ENCODE measurements around the gene NRG3.

Gene NRG3

DNA sequence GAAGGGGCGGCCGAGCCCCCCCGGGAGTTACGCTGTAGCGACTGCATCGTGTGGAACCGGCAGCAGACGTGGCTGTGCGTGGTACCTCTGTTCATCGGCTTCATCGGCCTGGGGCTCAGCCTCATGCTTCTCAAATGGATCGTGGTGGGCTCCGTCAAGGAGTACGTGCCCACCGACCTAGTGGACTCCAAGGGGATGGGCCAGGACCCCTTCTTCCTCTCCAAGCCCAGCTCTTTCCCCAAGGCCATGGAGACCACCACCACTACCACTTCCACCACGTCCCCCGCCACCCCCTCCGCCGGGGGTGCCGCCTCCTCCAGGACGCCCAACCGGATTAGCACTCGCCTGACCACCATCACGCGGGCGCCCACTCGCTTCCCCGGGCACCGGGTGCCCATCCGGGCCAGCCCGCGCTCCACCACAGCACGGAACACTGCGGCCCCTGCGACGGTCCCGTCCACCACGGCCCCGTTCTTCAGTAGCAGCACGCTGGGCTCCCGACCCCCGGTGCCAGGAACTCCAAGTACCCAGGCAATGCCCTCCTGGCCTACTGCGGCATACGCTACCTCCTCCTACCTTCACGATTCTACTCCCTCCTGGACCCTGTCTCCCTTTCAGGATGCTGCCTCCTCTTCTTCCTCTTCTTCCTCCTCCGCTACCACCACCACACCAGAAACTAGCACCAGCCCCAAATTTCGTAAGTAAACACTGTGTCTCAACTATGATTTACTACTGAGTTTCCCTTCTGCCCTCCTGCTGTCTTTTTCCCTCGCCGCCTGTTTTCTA lies 666 bp downstream of the NRG3 start:
- Histone ChIP-seq H3K4me3 (ENCODE audit: low read length) (no peak overlapping the region), H4K20me1 (ENCODE audit: control insufficient read depth, insufficient read depth, low read depth, low read length) (no peaks in the 10 kb centered on the region), H3K9me2 (replicated peaks; ENCODE audit: control insufficient read depth, low read length) (no peaks in the 10 kb centered on the region), H3K79me2 (ENCODE audit: control insufficient read depth, low read length) (no peaks in the 10 kb centered on the region), H3K27me3 (ENCODE audit: control insufficient read depth, low read length) (no peaks in the 10 kb centered on the region), H3K4me2 (ENCODE audit: low read length) (no peak overlapping the region), H3K27ac (ENCODE audit: low read depth, low read length) (no peak overlapping the region), H3K36me3 (ENCODE audit: control insufficient read depth, low read length) (no peaks in the 10 kb centered on the region), H3F3A (ENCODE audit: control insufficient read depth, insufficient read depth) (no peaks in the 10 kb centered on the region), H3K9me3 (ENCODE audit: control insufficient read depth, insufficient read depth, low read length) (no peaks in the 10 kb centered on the region; the same call in 1 of the 2 replicates), H3K4me1 (ENCODE audit: control insufficient read depth, low read length) (no peaks in the 10 kb centered on the region)
- no peak for TF ChIP-seq EZH2phosphoT487 (IDR thresholded peaks at IDR 0.05; ENCODE audit: borderline replicate concordance, low read length)
- TF ChIP-seq, protein P1, sequence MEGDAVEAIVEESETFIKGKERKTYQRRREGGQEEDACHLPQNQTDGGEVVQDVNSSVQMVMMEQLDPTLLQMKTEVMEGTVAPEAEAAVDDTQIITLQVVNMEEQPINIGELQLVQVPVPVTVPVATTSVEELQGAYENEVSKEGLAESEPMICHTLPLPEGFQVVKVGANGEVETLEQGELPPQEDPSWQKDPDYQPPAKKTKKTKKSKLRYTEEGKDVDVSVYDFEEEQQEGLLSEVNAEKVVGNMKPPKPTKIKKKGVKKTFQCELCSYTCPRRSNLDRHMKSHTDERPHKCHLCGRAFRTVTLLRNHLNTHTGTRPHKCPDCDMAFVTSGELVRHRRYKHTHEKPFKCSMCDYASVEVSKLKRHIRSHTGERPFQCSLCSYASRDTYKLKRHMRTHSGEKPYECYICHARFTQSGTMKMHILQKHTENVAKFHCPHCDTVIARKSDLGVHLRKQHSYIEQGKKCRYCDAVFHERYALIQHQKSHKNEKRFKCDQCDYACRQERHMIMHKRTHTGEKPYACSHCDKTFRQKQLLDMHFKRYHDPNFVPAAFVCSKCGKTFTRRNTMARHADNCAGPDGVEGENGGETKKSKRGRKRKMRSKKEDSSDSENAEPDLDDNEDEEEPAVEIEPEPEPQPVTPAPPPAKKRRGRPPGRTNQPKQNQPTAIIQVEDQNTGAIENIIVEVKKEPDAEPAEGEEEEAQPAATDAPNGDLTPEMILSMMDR (IDR thresholded peaks at IDR 0.05; ENCODE audit: low read depth, low read length, poor library complexity, severe bottlenecking): no peak

DNA sequence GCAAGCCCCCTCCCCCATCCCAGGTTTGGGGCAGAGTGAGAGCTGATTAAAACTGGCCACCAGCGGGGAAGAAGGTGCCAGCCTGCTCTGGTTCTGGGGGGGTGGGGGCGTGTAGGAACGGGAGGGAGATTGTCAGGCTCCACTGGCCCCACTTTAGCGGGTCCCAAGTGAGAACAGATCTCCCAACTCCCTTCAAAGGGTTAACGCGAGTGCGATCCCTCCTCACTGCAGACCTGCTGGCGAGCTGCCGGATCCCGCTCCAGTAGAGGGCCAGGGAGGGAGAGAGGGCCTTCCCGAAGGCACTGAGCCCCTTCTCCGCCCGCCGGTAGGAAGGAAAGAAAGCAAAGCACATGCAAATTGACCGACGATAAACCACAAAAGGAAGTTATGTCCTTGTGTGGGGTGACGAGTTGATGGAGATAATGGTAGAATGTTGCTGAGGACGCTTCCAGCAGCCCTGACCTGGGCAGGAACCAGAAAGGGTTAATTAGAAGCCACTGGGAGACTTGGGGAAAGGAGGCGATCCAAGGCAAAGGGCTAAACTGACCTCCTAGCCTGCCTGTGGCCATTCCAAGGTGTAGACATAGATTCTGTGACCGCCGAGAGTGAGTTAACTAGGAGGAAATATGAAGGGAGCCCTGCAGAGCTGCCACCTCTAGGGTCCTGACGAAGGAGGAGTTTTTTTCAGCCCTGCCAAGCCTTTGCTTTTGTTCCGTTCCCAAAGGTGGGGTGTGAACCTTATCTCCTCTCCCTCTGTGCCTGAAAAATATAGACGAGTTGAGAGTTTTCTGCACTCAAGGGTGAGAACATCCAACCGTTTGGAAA lies 1.5 kb downstream of the NRG3 start:
- Histone ChIP-seq H3F3A (ENCODE audit: control insufficient read depth, insufficient read depth) (no peaks in the 10 kb centered on the region), H3K27ac (ENCODE audit: low read depth, low read length) (no peak overlapping the region), H3K9me3 (ENCODE audit: control insufficient read depth, insufficient read depth, low read length) (no peaks in the 10 kb centered on the region; the same call in 1 of the 2 replicates), H3K4me2 (ENCODE audit: low read length) (no peak overlapping the region), H3K4me1 (ENCODE audit: control insufficient read depth, low read length) (no peaks in the 10 kb centered on the region), H3K27me3 (ENCODE audit: control insufficient read depth, low read length) (no peaks in the 10 kb centered on the region), H4K20me1 (ENCODE audit: control insufficient read depth, insufficient read depth, low read depth, low read length) (no peaks in the 10 kb centered on the region), H3K79me2 (ENCODE audit: control insufficient read depth, low read length) (no peaks in the 10 kb centered on the region), H3K36me3 (ENCODE audit: control insufficient read depth, low read length) (no peaks in the 10 kb centered on the region), H3K9me2 (replicated peaks; ENCODE audit: control insufficient read depth, low read length) (no peaks in the 10 kb centered on the region), H3K4me3 (ENCODE audit: low read length) (no peak overlapping the region)
- TF ChIP-seq EZH2phosphoT487 (IDR thresholded peaks at IDR 0.05; ENCODE audit: borderline replicate concordance, low read length): no peak
- TF ChIP-seq, protein P1 (IDR thresholded peaks at IDR 0.05; ENCODE audit: low read depth, low read length, poor library complexity, severe bottlenecking): no peak

DNA sequence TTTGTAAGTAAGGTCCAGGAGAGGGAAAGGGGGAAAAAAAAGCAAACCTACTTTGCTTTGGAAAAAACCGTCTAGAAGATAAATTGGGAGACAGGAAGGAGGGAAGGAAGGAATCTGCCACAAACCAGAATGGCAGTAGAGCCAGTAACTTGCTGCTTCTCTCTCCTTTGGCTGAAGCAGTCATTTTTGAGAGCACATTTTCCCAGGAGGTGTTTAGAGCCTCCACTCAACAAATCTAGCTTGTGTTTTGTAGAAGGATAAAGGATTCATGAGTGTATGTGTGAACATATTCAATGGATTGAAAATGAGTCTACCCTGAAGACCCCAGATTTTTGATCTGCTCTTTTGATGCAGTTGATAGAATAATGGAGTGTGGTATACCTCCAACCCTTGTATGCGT lies 2.6 kb downstream of the NRG3 start:
- no peak overlapping the region for H3K4me3 ChIP-seq (ENCODE audit: low read length)
- H4K20me1 ChIP-seq (ENCODE audit: control insufficient read depth, insufficient read depth, low read depth, low read length): no peaks in the 10 kb centered on the region
- no peaks in the 10 kb centered on the region for H3F3A ChIP-seq (ENCODE audit: control insufficient read depth, insufficient read depth)
- no peaks in the 10 kb centered on the region for H3K36me3 ChIP-seq (ENCODE audit: control insufficient read depth, low read length)
- no peaks in the 10 kb centered on the region for H3K27me3 ChIP-seq (ENCODE audit: control insufficient read depth, low read length)
- H3K79me2 ChIP-seq (ENCODE audit: control insufficient read depth, low read length): no peaks in the 10 kb centered on the region
- TF ChIP-seq, protein P1 (IDR thresholded peaks at IDR 0.05; ENCODE audit: low read depth, low read length, poor library complexity, severe bottlenecking): no peak
- no peak for TF ChIP-seq EZH2phosphoT487 (IDR thresholded peaks at IDR 0.05; ENCODE audit: borderline replicate concordance, low read length)
- H3K27ac ChIP-seq (ENCODE audit: low read depth, low read length): no peak overlapping the region
- H3K9me2 ChIP-seq (replicated peaks; ENCODE audit: control insufficient read depth, low read length): no peaks in the 10 kb centered on the region
- no peak overlapping the region for H3K4me2 ChIP-seq (ENCODE audit: low read length)
- no peaks in the 10 kb centered on the region for H3K4me1 ChIP-seq (ENCODE audit: control insufficient read depth, low read length)
- no peaks in the 10 kb centered on the region; the same call in 1 of the 2 replicates for H3K9me3 ChIP-seq (ENCODE audit: control insufficient read depth, insufficient read depth, low read length)

Data from DOHH2 (cell line).